ENCODE measurements around the gene GDF9. TPM values are rescaled to one million over a fixed set of nuclear protein-coding genes. Genes with fewer than 3 reads are reported as not detected.

GDF9 gene
- total RNA-seq, 1 experiment from 2014 or later, result 0.24 TPM

DNA sequence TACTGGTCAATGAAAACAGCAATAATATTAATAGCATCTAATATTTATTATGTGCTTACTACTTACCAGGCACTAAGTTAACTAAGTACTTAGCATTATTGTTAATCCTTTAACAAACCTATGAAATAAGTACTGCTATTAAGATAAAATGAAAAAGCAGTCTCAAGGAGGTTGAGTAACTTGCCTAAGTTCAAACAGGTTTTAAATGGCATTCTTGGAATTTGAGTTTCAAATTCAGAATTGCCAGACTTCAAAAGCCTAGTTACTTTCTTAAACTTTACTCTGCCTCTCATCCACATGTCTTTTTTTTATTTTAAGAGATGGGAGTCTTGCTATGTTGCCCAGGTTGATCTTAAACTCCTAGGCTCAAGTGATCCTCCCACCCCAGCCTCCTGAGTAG, 23.2 kb upstream of the GDF9 start:
- Histone ChIP-seq H2BK120ac (ENCODE audit: low read depth, low read length, poor library complexity, severe bottlenecking) (no peak overlapping the region), H3K23ac (ENCODE audit: insufficient read length, low read depth, low read length) (no peak overlapping the region)
- DNase-seq, result no peak

More for the DNA sequence above, 23.2 kb upstream of the GDF9 start:
- no peak overlapping the region for H2BK15ac ChIP-seq (ENCODE audit: low read depth, low read length)
- H3K9ac ChIP-seq (ENCODE audit: extremely low read depth, insufficient read length, low read length), result no peak overlapping the region
- no peak overlapping the region for H3K4ac ChIP-seq (ENCODE audit: low read depth, low read length)
- no peak overlapping the region for H2BK12ac ChIP-seq (ENCODE audit: insufficient read length, low read depth, low read length)
- no peaks in the 10 kb centered on the region for H4K20me1 ChIP-seq (ENCODE audit: control insufficient read depth, insufficient read depth, insufficient read length)
- H3K4me1 ChIP-seq (ENCODE audit: insufficient read depth, low read length), result no peaks in the 10 kb centered on the region
- H3K4me2 ChIP-seq (ENCODE audit: insufficient read depth, insufficient read length, low read length), result no peak overlapping the region
- H3K27ac Mint-ChIP-seq, result no peak overlapping the region
- no peaks in the 10 kb centered on the region for H3K79me2 ChIP-seq (ENCODE audit: insufficient read depth, low read length)
- no peak overlapping the region for H4K8ac ChIP-seq (replicated peaks; ENCODE audit: insufficient read length, low read depth, low read length)
- H2AK5ac ChIP-seq (ENCODE audit: insufficient read length, low read length), result no peak overlapping the region
- no peak overlapping the region for H2BK5ac ChIP-seq (ENCODE audit: insufficient read length, low read length)
- no peak overlapping the region for H3T11ph ChIP-seq (ENCODE audit: low read length)
- H3K4me3 Mint-ChIP-seq, result no peak overlapping the region
- peaks cover 33 to 79% (median 75%) of the 10 kb centered on the region in 3 experiments; a peak in 6 of 7 replicates for H3K36me3 Mint-ChIP-seq (ENCODE audit: insufficient read depth in 1 of 3, low read depth in 3 of 3)
- H3K9me3 ChIP-seq (ENCODE audit: control insufficient read depth, low read depth, low read length), result no peaks in the 10 kb centered on the region
- no peak overlapping the region for H4K91ac ChIP-seq (ENCODE audit: insufficient read length, low read depth, low read length)
- no peaks in the 10 kb centered on the region for H3K27me3 Mint-ChIP-seq (ENCODE audit: low read depth)
- H3K79me1 ChIP-seq (ENCODE audit: insufficient read depth, low read depth, low read length, poor library complexity, severe bottlenecking), result no peaks in the 10 kb centered on the region
- no peaks in the 10 kb centered on the region for H3K9me3 Mint-ChIP-seq
- H2BK20ac ChIP-seq (ENCODE audit: low read depth, low read length, poor library complexity, severe bottlenecking), result no peak overlapping the region
- no peak overlapping the region for H3K14ac ChIP-seq (ENCODE audit: insufficient read depth, low read length)
- TF ChIP-seq, protein P1, sequence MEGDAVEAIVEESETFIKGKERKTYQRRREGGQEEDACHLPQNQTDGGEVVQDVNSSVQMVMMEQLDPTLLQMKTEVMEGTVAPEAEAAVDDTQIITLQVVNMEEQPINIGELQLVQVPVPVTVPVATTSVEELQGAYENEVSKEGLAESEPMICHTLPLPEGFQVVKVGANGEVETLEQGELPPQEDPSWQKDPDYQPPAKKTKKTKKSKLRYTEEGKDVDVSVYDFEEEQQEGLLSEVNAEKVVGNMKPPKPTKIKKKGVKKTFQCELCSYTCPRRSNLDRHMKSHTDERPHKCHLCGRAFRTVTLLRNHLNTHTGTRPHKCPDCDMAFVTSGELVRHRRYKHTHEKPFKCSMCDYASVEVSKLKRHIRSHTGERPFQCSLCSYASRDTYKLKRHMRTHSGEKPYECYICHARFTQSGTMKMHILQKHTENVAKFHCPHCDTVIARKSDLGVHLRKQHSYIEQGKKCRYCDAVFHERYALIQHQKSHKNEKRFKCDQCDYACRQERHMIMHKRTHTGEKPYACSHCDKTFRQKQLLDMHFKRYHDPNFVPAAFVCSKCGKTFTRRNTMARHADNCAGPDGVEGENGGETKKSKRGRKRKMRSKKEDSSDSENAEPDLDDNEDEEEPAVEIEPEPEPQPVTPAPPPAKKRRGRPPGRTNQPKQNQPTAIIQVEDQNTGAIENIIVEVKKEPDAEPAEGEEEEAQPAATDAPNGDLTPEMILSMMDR (conservative IDR thresholded peaks at IDR 0.05), result no peak
- H3K4me1 Mint-ChIP-seq, result peaks cover 0 to 2% of the 10 kb centered on the region in 2 experiments; a peak in 1 of 4 replicates
- no peak overlapping the region for H3K27ac ChIP-seq (ENCODE audit: insufficient read length, low read depth, low read length)
- no peaks in the 10 kb centered on the region for H3K27me3 ChIP-seq (ENCODE audit: insufficient read depth, low read length)
- no peak overlapping the region for H4K5ac ChIP-seq (ENCODE audit: insufficient read length, low read depth, low read length)
- H2AFZ ChIP-seq (ENCODE audit: low read length), result no peak overlapping the region
- no peak overlapping the region for H3K18ac ChIP-seq (ENCODE audit: insufficient read length, low read depth, low read length)
- H3K23me2 ChIP-seq (ENCODE audit: insufficient read length, low read depth, low read length, poor library complexity, severe bottlenecking), result no peaks in the 10 kb centered on the region
- no peak overlapping the region for H3K56ac ChIP-seq (ENCODE audit: insufficient read length, low read depth, low read length)
